ENCODE measurements around the gene SMC3. TPM values are rescaled to one million over a fixed set of nuclear protein-coding genes. Genes with fewer than 3 reads are reported as not detected.

Gene SMC3
- polyA plus RNA-seq, 3 donors: 80.8 to 112 (median 93.2) TPM

DNA sequence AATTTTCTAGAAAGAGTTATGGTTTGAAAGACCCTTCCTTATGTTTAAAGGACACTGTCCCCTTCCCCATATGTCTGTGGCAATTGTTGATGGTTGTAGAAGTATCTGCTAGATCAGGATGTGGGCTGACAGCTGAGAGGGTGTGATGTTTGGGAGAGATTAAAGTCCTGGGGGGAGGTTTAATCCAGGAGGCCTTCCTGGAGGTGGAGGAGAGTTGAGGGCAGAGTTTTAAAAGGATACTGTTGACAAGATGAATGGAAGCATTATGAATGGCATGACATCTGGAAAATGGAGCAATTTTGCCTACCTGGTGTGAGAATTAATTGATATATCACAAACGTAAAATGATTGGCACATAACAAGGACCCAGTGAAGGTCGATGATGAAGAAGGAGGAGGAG lies 32.9 kb upstream of the SMC3 start:
- DNase-seq (ENCODE audit: extremely low read depth in 1 of 11, low read depth in 9 of 11, low spot score in 4 of 11): no peak

DNA sequence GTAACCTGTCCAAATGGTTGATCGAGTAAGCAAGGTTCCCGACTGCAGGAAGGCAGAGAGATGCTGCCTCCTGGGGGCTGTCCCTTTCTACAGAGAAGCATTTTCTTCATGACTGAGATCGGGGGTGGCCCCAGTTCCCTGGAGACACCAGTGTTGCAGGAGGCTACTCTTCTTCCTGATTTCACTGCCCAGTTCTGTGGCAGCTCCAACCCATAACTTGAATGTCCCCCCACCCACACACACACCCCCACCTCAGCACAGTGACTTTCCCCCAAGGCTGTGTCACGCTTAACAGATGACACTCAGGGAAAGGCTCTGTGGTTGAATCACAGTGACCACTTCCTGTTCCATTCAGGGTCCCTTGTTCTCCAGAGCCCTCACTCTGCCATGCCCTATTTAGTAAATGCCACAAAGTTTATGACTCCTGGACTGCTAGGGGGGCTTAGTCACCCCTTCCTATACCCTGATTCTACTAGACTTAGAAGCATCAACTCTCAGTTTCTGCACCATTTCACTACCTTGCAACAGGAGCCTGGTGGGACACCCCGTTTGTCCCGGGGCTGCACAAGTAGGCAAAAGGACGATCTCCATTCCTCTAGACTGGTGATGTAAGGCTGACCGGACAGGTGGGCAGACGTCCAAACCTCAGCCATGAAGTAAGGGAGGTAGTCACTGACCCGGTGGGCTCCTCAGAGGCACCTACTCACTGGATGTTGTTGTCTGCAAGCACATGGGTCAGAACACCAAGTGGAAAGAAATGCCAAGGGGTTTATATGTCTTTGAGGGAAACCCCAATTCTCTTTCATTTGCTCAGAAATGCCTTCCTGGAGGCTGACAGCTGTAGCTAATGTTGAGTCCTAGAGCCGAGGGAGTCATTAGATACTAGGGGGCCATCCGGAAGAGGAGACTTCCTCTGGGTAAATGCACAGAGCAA lies 31.3 kb upstream of the SMC3 start:
- no peak for DNase-seq (ENCODE audit: extremely low read depth in 1 of 11, low read depth in 9 of 11, low spot score in 4 of 11)

DNA sequence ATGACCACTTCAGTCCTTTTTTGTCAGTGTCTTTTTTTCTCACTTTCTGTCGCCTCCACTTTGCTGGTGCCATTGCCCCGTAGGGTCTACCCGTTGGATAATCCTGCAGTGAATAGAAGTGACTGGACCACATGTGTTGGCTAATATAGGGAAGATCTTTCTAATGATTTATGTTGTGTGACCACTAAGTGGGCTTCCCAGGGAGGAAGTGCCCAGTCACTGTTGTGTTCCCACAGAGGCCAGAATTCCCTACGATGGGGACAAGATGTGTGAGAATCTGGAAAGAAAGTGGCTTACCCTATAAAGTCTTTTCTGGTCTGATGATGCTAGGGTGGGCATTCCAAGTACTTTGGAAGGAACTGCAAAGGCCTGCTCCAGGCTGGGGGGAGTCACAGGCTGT lies 28.4 kb upstream of the SMC3 start:
- no peak for DNase-seq (ENCODE audit: extremely low read depth in 1 of 11, low read depth in 9 of 11, low spot score in 4 of 11)

DNA sequence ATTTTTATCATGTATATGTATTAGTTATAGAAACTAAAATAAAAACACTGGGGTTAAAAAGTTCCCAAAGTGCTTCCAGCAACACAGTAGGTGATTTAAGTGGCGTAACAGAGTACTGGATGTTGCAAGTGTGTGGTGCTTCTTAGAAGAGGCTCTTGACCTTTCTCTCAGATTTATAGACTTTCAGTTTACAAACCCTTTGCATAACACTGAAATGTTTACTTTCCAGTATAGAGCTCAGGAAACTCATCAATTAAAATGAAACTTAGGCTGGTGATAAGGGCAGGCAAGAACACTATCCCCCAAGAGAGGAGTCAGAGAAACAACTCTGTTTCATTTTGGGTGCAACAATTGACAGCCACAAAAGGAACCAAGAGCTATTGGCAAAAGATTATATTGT lies 27.5 kb upstream of the SMC3 start:
- DNase-seq (ENCODE audit: extremely low read depth in 1 of 11, low read depth in 9 of 11, low spot score in 4 of 11): no peak

DNA sequence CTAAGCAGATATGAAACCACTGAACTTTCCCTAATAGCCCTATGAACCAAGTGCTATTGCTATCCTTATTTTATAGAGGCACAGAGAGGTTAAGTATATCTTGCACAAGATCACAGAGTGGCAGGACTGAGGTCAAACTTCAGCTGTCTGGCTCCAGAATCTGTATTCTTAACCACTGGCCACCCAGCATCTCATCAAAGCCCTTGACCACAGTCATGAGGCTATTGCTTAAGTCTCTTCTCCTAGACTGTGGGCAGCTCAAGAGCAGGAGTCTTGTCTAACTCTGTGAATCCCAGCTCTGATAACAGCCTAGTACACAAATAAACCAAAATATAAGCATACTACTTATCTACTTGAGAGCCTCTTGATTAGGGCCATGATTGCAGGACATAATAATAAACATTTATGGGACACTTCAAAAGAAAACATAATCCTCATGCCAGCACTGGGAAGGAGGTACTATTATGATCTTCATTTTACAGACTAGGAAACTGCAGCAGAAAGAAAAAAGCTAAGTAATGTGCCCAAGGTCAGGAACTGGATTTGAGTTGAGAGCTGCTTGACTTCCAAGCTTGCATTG lies 22.4 kb upstream of the SMC3 start:
- no peak for DNase-seq (ENCODE audit: extremely low read depth in 1 of 11, low read depth in 9 of 11, low spot score in 4 of 11)

DNA sequence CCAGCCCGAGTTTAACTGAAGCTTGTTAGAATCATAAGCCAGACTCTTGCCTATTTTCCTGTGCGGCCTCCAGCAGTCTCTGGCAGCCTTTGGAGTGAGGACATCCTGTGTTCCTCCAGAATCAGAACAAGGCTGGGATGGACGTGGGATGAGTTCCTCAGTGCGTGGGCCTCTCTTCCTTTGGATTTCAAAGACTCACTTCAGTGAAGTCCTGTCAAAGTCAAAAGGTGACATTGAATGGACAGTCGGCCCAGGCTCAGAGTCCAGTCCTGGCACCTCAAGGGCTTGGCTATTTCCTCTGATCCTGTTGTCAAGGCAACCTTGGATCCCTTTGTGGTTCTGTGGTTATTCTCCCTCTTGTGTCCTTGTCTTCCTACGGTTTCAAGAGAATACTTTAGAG lies 21.4 kb upstream of the SMC3 start:
- no peak for DNase-seq (ENCODE audit: extremely low read depth in 1 of 11, low read depth in 9 of 11, low spot score in 4 of 11)

DNA sequence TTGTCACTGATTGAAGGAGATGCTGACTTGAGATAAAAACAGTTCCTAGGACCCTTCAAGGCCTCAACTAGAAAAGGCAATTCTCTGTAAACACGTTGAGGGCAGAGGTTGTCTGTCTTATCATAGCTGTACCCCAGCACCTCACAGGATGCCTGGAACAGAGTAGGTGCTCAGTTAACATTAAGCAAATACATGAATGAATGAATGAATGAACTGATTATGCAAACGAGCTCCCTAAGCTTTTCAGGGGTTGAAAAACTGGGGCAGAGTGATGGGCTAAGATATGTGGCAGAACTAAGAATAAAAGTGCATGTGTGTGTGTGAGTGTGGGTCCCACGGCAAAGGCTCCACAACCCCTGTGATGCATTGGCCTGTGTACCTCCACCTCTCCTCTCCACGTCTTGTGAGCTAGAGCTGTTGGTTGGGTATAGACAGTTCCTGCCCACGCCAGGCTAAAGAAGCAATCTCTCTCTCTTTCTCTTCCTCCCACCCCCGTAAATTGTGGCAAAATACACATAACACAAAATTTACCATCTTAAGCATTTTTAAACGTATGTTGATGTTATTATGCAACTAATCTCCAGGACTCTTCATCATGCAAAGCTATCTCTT lies 20.9 kb upstream of the SMC3 start:
- no peak for DNase-seq (ENCODE audit: extremely low read depth in 1 of 11, low read depth in 9 of 11, low spot score in 4 of 11)

DNA sequence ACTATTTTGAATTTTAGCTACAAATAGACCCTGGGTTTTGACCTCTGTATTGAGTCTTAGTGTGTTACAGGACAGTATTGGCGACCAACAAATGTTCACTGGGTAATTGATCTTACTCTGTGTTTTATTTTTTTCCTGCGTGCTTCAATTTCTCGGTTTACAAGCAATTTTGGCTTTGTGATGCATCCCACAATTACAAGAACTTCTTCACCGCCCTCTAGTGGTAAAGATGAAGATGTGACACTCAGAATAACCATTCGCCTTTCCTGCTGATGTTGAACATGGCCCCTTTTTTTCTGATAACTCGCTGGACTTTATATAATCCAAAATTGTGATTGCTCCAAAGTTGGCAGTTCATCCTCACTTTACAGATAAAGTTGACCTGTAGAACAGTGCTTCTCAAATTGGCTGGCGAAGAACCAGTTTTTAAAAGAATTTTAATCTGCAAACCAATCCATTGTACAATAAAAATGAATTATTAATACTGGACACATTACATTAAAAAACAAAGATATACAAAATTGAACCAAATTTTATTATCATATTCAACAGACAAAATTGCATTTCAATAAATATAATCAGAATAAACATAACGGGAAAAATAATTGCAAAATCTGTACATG lies 20.2 kb upstream of the SMC3 start:
- DNase-seq (ENCODE audit: extremely low read depth in 1 of 11, low read depth in 9 of 11, low spot score in 4 of 11): peak in 5 of 11 donors; percentile 25 to 50 (median 39)

DNA sequence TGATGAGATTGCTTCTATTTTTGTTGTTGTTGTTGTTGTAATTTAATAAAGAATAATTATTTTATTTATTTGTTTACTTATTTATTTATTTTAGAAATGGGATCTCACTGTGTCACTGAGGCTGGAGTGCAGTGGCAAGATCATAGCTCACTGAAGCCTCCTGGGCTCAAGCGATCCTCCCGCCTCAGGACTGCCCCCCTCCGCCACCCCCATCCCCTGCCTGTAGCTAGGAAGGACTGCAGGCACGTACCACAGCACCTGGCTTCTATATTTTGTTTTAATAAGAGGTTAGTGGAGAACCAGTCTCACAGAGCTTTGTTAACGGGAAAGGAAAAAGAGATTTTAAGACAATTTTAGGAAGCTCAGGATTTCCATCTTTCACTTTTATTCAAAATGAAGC lies 19.5 kb upstream of the SMC3 start:
- DNase-seq (ENCODE audit: extremely low read depth in 1 of 11, low read depth in 9 of 11, low spot score in 4 of 11): no peak

DNA sequence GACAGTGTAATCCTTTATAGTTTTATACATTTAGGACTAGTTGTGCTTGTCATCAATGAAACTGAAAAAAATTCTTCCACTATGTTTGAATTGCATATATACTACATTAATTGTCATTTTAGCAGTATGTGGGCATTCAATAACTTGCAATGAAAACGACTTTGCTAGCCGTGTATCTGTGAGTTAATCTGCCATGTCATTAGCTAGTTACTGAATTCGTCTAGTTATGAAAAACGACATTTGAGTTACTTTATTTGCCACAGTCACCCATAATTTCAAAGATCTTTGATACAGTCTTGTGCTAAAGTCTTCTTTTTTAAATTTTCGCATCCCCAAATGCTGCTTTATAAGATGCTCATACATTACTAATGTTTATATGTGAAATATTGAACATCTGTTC lies 18.3 kb upstream of the SMC3 start:
- no peak for DNase-seq (ENCODE audit: extremely low read depth in 1 of 11, low read depth in 9 of 11, low spot score in 4 of 11)

DNA sequence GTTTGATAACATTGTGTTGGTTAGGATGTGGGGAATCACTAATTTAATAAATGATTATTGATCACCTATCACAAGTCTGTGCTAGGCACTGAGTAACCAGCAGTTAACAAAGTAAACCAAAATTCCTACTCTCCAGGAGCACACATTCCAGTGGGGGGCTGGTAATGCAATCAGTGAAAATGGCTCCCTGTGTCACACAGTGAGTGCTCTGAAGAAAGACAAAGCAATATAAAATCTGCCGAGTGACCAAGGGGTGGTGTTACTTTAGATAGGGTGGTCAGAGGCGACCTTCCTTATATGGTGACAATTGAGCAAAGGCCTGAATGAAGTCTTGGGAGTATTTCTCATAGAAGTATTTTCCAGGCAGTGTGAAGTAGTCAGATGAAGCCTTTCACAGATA lies 13.6 kb upstream of the SMC3 start:
- DNase-seq (ENCODE audit: extremely low read depth in 1 of 11, low read depth in 9 of 11, low spot score in 4 of 11): no peak

DNA sequence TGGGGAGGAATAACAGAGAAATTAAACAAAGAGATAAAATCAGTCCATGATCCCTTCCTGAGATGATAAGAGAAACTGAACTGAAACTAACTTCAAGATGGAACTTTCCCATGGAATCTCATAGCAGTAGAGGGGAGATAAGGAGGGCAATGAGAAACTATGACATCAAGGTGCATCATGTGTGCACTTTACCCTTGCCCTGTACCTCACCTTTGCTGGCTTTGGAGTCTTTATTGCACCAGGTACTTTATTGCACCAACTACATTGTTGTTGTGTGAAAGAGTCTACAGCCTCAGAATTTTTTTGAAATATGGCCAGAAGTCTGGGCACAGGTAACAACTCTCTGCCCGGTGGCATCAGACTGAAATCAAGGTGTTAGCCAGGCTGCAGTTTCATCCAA lies 11.2 kb upstream of the SMC3 start:
- DNase-seq (ENCODE audit: extremely low read depth in 1 of 11, low read depth in 9 of 11, low spot score in 4 of 11): no peak

DNA sequence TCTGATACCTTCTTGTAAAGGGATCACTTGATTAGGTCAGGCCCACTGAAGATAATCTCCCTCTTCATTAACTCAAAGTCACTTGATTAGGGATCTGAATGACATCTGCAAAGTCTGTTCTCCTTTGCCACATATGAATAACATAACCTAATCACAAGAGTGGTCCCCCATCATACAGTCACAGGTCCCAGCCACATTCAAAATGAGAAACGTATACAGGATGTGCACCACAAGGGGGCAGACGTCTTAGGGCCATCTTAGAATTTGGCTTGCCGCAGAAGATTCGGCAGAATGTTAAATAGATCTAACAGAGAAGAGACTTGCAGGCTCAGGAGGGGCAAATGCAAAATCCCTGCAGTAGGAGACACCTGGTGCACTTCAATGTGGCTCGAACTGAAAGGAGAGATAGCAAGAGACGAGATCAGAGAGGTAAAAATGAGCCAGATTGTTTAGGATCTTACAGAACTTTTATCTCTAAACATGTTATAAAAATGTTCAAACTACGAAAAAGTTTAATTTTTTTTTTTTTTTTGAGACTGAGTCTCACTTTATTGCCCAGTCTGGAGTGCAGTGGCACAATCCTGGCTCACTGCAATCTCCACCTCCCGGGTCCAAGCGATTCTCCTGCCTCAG lies 10.4 kb upstream of the SMC3 start:
- peak in 1 of 11 donors; percentile 18 for DNase-seq (ENCODE audit: extremely low read depth in 1 of 11, low read depth in 9 of 11, low spot score in 4 of 11)

DNA sequence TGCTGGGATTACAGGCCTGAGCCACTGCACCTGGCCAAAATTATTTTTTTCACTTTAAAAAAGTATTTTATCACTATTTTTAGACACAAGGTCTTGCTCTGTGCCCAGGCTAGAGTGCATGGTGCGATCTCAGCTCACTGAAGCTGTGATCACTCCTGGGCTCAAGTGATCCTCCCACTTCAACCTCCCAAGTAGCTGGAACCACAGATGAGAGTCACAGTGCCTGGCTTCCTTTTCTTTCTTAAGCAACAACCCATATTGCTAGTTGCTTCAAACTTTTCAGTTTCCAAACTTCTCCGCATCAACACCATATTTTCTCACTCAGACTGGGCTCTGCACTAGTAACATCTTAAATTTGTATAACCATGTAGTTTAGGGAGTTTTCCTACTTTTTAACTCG lies 9.5 kb upstream of the SMC3 start:
- DNase-seq (ENCODE audit: extremely low read depth in 1 of 11, low read depth in 9 of 11, low spot score in 4 of 11): no peak

DNA sequence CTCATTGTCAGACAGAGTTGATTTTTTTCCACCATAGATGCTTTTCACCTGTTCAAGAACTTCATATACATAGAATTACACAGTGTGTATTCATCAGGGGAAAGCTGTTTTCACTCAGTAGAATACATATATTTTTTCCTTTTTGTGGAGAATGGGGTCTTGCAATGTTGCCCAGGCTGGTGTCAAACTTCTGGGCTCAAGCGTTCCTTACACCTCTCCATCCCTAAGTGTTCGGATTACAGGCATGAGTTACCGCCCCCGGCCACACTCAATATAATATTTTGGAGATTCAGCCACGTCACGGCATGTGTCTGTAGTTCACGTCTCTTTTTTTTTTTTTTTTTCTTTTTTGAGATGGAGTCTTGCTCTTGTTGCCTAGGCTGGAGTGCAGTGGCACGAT lies 7.5 kb upstream of the SMC3 start:
- no peak for DNase-seq (ENCODE audit: extremely low read depth in 1 of 11, low read depth in 9 of 11, low spot score in 4 of 11)

DNA sequence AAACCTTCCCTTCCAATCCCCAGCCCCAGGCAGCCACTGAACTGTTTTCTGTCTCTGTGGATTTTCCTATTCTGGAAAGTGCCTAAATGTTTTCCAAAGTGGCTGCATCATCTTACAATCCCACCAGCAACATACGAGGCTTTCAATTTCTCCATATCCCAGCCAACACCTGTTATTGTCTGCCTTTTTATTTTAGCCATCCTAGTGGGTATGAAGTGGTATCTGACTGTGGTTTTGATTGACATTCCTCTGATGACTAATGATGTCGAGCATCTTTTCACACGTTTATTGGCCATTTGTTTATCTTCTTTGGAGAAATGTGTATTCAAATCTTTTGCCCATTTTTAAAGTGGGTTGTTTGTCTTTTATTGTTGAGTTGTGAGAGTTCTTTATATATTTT lies 6.2 kb upstream of the SMC3 start:
- DNase-seq (ENCODE audit: extremely low read depth in 1 of 11, low read depth in 9 of 11, low spot score in 4 of 11): no peak

DNA sequence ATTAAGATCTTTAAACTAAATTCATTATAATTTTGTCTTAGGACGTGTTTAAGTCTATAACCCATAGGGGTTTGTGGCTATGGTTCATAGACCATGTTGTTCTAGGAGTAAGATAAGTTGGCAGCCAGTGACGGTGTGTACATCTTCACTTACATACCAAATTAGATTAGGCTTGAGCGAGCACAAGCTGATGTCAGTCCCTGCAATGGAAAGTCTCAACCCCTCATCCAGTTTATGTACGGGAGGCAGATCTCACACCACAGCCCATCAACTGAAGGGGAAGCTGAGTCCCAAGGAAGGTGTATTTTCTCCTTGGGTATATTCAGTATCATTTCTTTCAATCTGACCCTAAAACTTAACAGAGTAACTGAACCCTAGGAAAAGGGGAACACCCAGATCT lies 5.1 kb upstream of the SMC3 start:
- DNase-seq (ENCODE audit: extremely low read depth in 1 of 11, low read depth in 9 of 11, low spot score in 4 of 11): no peak

DNA sequence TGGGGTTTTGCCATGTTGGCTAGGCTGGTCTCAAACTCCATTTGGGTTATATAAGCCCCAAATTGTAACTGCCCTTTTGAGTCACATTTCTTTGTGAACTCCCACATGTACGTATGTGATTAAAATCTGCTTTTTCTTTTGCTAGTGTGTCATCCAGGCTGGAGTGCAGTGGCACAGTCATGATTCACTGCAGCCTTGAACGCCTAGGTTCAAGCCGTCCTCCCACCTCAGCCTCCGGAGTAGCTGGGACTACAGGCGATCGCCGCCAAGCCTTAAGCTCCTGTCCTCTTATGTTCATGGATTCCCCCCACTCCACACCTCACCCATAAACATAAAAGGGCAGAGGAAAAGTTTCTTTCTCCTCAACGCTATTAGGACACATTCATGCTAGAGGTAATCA lies 4.4 kb upstream of the SMC3 start:
- DNase-seq (ENCODE audit: extremely low read depth in 1 of 11, low read depth in 9 of 11, low spot score in 4 of 11): no peak

DNA sequence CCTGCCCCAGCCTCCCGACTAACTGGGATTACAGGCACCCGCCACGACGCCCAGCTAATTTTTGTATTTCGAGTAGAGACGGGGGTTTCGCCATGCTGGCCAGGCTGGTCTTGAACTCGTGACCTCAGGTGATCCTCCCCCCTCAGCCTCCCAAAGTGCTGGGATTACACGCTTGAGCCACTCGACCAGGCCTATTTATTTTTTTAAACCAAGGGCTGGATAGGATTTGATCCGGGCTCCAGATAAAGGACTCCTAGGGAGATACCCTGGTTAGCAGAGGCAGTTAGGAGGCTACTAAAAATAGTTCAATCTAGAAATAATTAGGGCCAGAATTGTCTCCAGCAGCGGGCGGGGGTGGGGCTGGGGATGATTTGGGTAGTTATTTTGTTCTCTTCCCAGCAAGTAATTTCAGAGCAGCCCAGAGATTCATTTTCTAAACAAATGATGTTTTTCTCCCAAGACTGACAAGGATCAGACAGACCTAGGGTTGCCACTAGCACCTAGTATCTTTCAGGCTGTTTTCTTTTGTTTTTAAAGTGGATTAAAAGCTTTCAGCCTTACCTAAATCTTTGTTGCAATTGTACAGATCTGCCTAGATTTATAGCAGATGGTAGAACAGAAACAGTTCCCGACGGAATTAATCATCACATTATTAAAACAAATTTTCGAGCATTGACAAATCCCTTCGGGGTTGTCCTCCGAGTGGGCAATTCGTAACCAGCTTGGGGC lies 859 bp upstream of the SMC3 start:
- no peak for DNase-seq (ENCODE audit: extremely low read depth in 1 of 11, low read depth in 9 of 11, low spot score in 4 of 11)

Data from renal cortex interstitium (tissue), 11 donors.